Astrocyte of the hippocampus (primary cell): ENCODE data around the gene OIT3.
"Not testable (repeated sequence)": the region's sequence is repeated elsewhere in the genome, so short reads cannot be mapped to it uniquely, and the experiment has no call there.

Experiments
- DNase-seq: peaks from one replicate; pipeline ENCODE4 v3.0.0; 2011; ENCODE audit warnings: low read depth, low spot score

Gene OIT3

DNA sequence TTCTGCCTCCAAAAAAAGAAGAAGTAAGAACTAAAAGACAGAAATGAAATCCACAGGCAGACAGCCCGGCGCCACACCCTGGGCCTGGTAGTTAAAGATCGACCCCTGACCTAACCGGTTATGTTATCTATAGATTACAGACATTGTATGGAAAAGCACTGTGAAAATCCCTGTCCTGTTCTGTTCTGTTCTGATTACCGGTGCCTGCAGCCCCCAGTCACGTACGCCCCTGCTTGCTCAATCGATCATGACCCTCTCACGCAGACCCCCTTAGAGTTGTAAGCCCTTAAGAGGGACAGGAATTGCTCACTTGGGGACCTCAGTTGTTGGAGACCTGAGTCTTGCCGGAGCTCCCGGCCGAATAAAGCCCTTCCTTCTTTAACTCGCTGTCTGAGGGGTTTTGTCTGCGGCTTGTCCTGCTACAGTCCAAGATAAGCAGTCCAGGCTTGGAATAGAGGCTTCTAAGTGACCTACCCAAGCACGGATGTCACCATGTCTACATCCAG lies 10.5 kb downstream of the OIT3 start:
- DNase-seq = not testable (repeated sequence)

DNA sequence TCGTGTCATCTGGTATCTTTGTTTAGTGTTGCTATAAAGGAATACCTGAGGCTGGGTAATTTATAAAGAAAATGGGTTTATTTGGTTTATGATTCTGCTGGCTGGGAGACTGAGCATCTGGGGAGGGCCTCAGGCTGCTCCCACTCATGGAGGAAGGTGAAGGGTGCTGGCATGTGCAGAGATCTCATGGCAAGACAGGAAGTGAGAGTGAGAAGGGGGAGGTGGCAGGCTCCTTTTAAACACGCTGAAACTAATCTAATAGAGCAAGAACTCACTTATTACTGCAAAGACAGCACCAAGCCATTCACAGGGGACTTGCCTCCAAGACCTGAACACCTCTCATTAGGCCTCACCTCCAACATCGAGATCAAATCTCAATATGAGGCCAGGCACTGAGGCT lies 11.3 kb downstream of the OIT3 start:
- DNase-seq = no peak

DNA sequence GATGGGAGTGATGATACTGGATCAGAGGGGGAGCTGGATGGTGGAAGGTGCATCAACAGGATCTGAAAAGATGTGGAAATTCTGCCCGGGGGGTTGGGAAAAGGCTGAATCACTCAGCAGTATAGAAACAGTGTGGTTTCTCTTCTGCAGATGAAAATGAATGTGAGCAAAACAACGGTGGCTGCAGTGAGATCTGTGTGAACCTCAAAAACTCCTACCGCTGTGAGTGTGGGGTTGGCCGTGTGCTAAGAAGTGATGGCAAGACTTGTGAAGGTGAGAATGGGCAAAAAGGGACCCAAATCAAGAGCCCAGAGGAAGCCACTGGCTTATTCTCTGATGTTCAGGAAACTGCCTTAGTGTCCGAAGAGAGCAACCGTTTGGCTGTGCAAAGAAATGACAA lies 12.9 kb downstream of the OIT3 start:
- no peak for DNase-seq

DNA sequence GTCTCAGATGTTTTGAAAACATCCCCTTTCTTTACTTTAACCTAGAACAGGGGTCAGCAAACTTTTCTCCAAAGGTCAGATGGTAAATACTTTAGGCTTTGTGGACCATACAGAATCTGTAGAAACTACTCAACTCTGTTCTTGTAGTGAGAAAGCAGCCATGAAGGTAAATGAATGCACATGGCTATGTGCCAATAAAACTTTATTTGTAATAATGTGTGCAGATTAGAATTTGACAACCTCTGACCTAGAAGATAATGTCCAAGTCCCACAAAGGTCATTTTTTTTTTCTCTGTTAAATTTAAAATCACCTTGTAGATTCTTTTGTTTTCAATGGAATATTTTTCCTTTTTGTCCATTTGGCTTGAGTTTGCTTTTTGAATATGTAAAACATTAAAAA lies 17.2 kb downstream of the OIT3 start:
- no peak for DNase-seq

DNA sequence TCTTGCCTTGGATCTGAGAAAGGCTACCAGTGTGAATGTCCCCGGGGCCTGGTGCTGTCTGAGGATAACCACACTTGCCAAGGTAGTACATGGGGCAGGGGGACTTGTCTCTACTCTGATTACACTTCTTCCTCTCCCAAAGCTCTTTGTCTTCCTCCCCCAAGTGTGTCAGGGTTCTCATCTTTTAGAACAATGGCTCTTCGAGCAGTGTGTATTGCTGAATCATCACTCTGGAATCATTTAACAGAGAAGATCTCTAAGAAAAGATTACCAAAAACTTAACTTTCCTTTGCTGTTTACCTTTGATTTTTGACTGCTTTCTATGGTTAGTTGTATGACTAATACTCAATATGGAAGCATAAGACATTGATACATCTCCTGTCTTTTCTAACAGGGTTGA lies 18.2 kb downstream of the OIT3 start:
- DNase-seq = no peak

DNA sequence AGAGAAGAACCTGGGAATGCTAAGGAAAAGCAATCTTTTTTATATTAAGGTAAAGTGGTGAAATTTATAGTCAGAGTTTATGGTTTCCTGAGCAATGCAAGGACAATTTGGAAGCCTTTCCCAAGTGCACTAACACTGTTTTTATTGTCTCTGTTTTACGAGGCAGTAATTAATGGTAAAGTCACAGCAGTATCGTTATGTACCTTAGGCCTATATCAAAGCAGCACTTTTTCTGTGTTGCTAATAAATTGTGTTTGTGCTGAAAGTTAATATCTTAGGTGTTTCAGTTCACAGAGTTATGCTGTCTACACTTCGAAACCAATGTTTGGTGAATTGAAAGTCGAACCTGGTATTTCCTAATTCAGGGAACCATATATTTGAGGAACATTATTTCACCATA lies 19.2 kb downstream of the OIT3 start:
- DNase-seq = no peak

DNA sequence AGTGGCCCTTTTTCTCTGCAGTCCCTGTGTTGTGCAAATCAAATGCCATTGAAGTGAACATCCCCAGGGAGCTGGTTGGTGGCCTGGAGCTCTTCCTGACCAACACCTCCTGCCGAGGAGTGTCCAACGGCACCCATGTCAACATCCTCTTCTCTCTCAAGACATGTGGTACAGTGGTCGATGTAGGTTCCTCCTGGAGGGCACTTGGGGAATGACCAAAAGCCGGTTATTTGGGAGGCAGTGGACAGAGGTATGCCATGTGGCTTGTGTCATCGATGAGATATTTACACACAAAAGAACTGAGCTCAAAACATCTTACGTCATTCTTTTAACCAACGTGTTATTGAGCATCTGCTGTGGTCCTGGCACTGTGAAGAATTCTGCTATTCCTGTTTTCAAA lies 19.7 kb downstream of the OIT3 start:
- no peak for DNase-seq

DNA sequence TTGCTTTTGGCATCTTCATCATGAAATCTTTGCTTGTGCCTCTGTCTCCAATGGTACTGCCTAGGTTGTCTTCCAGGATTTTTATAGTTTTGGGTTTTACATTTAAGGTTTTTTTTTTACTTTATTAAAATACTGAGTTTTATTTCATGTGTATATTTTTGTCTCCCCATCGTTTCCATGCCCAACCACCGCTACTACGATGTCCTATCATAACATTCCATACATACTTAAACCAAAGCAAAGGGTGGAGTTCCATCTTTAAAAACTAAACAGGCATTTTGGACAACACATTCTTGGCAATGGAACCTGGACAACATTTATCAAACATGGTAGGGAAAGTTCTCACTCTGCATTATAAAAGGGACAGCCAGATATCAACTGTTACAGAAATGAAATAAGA lies 23.7 kb downstream of the OIT3 start:
- DNase-seq = peak; percentile 42

DNA sequence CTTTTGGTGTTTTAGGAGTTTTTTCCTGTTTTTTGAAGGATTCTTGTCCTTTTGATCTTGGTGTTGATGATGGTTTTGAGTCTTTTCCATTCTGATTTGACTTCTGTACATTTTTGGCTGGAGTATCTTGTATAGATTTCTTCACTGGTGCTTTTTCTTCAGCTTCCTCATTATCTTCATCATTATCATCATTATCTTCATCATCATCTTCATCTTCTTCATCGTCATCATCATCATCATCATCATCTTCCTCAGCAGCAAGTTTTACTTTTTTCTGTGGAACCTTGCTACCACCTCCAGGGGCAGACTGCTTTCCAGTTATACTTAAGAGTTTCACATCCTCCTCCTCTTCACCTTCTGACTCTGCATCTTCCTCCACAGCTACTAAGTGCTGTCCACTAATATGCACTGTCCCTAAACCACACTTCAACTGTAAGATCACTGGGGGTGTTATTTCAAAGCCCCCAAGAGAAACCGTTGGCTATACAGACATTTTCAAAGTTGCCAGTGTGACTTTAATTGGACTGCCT lies 24.3 kb downstream of the OIT3 start:
- DNase-seq = not testable (repeated sequence)

DNA sequence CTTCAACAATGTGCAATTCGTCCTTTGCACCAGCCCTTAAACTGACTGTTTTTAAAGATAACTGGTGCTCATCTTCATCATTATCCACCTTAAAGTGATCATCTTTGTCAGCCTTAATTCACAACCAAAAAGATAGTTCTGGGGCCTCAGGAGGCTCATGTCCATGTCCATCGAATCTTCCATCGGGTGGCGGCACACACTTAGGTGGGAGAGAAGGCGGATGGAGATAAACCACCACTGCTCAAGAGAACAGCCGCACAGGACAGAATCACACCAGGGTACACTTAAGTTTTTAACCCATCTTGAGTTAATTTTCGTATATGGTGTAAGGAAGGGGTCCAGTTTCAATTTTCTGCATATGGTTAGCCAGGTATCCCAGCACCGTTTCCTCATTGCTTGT lies 24.8 kb downstream of the OIT3 start:
- no peak for DNase-seq

DNA sequence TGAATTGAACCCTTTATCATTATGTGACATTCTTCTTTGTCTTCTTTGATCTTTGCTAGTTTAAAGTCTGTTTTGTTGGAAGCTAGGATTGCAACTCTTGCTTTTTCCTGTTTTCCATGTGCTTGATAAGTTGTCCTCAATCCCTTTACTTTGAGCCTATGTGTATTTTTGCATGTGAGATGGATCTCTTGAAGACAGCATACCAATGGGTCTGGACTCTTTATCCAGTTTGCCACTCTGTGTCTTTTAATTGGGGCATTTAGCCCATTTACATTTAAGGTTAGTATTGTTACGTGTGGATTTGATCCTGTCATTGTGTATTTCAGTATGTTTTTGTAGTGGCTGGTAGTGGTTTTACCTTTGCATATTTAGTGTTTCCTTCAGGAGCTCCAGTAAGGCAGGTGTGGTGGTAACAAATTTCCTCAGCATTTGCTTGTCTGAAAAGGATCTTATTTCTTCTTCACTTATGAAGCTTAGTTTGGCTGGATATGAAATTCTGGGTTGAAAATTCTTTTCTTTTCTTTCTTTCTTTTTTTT lies 27.7 kb downstream of the OIT3 start:
- not testable (repeated sequence) for DNase-seq

DNA sequence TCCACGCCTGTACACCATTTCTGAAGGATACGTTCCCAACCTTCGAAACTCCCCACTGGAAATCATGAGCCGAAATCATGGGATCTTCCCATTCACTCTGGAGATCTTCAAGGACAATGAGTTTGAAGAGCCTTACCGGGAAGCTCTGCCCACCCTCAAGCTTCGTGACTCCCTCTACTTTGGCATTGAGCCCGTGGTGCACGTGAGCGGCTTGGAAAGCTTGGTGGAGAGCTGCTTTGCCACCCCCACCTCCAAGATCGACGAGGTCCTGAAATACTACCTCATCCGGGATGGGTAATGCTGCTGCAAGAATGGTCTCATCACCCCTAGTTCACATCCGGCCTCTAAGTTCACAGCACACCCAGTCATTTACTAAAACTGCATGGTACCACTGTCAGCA lies 30.8 kb downstream of the OIT3 start:
- DNase-seq = no peak

DNA sequence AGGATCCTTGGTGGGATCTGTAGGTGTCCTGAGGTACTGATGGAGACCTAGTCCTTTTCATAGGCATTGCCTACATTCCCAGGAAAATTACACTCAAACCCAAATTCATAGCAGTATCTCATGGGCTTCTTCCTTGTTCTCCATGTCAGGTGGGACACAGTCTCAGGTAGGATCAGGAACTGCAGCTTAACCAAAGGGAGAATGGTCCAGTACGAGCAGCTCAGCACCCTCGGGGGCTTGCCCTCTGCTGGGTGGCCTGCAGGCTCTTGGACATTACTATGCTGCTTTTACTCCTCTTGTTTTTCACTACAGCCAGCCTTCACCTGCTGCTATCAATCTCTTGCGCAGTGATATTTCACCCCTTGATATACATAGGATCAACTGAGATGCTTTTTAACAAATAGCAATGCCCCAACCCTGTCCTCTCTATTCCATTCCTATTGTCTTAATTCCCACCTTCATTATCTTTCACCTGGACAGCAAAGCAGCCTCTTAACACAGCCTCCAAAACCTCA lies 32.5 kb downstream of the OIT3 start:
- no peak for DNase-seq

DNA sequence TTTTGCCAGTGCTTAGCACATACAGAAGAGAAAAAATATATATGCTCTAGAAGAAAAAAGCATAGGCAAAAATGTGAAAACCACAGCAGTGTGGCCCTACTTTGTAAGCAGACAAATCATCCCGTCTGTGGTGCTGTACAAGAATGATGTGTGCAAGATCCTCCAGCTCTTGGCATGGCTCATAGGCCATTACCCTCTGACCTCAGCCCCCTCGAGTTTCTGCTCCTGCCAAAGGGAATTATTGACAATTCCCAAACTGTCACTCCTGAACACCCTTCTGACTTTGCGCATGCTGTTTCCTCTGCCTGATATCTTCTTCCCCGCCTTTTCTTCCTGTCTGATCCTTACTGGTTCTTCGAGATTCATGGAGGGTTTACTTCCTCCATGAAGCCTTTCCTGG lies 33.9 kb downstream of the OIT3 start:
- DNase-seq = no peak

DNA sequence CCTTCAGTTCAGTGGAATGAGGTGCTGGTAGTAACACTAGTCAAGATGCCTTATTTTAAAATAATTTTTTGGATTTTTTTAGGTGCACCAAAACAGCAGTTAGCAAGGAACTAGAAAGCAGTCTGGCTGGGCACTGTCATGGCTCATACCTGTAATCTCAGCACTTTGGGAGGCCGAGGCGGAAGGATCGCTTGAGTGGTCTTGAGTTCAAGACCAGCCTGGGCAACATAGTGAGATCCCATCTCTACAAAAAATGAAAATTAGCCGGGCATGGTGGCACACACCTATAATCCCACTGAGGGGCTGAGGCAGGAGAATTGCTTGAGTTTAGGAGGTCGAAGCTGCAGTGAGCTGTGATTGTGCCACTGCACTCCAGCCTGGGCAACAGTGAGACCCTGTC lies 35.3 kb downstream of the OIT3 start:
- DNase-seq = no peak

DNA sequence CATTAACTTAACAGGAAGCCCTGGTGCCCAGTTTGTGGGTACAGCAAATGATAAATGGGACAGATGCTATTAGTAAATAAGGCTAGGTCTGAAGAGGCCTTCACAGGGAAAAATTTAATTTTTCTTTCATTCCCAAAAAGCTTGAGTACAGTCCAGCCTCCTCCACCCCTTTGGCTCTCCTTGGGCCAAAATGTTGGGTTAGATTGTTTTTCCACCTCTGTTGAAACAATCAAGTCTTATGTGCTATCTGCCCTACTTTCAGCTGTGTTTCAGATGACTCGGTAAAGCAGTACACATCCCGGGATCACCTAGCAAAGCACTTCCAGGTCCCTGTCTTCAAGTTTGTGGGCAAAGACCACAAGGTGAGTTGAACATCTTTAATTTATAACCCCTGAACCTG lies 36.7 kb downstream of the OIT3 start:
- DNase-seq = no peak

DNA sequence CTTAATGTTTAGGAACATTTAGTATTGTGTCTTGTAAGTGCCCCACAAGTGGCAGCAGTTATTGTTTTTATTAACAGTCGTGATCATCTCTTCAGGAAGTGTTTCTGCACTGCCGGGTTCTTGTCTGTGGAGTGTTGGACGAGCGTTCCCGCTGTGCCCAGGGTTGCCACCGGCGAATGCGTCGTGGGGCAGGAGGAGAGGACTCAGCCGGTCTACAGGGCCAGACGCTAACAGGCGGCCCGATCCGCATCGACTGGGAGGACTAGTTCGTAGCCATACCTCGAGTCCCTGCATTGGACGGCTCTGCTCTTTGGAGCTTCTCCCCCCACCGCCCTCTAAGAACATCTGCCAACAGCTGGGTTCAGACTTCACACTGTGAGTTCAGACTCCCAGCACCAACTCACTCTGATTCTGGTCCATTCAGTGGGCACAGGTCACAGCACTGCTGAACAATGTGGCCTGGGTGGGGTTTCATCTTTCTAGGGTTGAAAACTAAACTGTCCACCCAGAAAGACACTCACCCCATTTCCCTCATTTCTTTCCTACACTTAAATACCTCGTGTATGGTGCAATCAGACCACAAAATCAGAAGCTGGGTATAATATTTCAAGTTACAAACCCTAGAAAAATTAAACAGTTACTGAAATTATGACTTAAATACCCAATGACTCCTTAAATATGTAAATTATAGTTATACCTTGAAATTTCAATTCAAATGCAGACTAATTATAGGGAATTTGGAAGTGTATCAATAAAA lies 38.9 kb downstream of the OIT3 start:
- no peak for DNase-seq

DNA sequence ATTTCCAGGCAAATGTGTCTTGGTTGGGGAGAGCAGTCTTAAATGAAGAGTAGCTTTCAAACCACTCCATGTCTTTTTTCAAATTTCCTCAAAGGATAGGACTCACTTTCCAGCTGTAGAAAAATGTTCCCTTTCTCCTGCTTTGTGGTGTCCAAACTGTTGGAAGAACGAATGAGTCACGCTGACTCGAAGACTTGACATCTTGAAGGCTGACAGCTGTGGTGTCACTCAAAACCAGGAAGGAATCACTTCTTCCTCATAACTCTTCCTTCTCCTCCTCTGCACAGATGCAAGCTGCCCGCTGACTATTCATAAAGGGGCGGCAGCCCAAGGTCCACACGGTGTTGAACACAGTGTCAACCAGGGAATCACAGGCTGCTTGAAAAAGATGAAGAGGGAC lies 41.8 kb downstream of the OIT3 start:
- no peak for DNase-seq

DNA sequence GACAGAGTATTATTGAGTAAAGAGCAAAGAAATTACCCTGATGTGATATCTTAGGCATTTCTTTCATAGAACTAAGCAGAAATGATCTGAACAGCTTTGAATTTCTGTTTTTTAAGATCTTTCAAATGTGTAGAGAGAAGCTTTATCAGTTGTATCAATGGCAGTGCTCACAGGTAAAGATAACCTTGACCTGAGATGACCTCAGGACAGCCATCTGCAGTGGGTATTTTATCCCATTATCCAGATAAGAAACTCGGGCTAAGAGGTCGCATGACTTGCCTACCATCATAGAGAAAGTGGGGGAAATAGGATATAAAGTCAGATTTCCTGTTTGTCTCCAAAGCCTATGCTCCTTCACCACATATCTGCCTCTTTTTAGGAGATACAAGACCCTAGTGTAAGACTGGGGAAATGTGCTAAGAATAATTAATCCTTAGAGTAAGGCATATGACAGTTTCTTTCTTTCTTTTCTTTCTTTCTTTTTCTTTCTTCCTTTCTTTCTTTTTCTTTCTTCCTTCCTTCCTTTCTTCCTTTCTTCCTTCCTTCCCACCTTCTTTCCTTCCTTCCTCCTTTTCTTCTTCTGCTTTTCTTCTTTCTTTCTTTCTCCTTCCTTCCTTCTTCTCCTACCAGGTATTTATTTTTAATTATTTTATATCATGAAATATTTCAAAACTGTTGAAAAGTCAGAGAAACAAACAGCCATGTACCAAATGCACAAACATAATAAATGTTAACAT lies 50.1 kb downstream of the OIT3 start:
- no peak for DNase-seq

DNA sequence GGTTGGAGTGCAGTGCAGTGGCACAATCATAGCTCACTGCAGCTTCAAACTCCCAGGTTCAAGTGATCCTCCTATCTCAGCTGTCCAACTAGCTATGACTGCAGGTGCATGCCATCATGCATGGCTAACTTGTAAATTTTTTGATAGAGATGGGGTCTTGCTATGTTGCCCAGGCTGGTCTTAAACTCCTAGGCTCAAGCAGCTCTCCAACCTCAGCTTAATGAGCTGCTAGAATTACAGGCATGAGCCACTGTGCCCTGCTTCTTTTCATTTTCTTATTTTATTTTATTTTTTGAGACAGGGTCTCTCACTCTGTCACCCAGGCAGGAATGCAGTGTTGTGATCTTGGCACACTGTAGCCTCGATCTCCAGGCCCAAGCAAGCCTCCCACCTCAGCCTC lies 53.4 kb downstream of the OIT3 start:
- DNase-seq = no peak

DNA sequence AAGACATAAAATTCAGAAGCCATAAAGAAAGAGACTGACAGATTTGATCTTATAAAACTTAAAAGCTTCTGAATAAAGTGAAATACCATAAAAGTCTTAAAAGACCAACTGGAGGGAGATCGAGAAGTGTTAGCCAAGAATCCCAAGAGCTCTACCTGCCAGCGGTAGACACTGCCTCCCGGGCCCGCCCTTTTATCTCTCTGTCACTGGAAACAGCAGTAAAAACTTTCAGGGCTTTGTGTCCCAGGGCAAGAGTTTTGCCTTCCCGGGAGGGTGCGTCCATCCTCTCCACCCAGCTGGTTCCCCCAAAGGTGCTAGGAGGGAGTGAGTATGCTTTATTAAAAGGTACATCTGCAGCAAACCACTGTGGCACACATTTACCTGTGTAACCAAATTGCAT lies 55.2 kb downstream of the OIT3 start:
- no peak for DNase-seq

DNA sequence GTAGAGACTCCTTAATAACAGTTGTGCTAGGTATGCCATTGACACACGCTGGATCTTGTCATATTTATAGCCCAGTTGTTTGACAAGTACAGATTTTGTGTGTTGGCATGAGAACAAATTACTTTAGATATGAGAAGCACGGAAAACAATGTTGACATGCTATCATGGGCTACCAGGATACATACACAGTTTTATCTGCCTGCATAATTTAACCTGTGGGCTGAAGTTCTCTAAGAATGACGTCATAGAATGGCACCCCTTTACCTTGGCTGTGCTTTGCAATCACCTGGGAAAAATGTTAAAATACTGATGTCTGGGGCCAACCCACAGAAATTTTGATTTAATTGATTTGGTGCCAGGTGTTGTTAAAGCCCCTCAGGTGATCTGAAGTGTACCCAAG lies 58.2 kb downstream of the OIT3 start:
- no peak for DNase-seq

DNA sequence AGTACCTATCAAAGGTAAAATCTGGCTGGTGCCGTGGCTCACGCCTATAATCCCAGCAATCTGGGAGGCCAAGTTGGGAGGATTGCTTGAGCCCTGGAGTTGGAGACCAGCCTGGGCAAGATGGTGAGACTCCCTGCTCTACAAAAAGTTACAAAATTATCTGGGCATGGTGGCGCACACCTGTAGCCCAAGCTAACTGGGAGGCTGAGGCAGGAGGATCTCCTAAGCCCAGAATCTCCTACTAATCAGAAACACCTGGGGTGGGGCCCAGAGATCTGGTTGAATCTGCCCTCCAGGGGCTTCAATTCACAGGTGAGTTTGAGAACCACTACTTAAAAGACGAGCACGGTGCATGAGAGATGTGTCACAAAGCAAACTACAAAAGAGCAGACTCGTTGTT lies 58.6 kb downstream of the OIT3 start:
- DNase-seq = no peak
